CD4-positive, alpha-beta T cell (primary cell): ENCODE results near the gene TENT5C. TPM values are rescaled to one million over a fixed set of nuclear protein-coding genes. Genes with fewer than 3 reads are reported as not detected.
A peak's percentile ranks its signal among the peaks of the same experiment; 100 is the strongest.

Experiments
- ATAC-seq: fragments of 200-7000 bp; cut with Tn5 transposase; one replicate; pipeline ENCODE4 v1.10.0; 2022; ENCODE audit warnings: mild to moderate bottlenecking; ENCODE audit not compliant: poor library complexity
- CTCF ChIA-PET: fragments of 350-600 bp; sonication (Branson Sonifier 250); formaldehyde crosslinking; loops from one replicate; lab custom pipeline; 2021; ENCODE audit warnings: antibody characterized with exemption, inconsistent platforms; lab: Charles Lee
- POLR2A ChIA-PET: fragments of 350-600 bp; sonication (Branson Sonifier 250); formaldehyde crosslinking; loops from one replicate; lab custom pipeline; 2021; ENCODE audit warnings: antibody characterized with exemption, inconsistent platforms; lab: Charles Lee
- DNase-seq, 14 experiments: peaks; one replicate each; pipeline ENCODE4 v3.0.0-alpha.2; 2013 to 2020; ENCODE audit warnings: mixed read lengths in 2 of 14
- H3K27ac ChIP-seq, 2 donors: one replicate each; pipeline versions ENCODE4 v1.5.1 to v1.7.0; 2013; ENCODE audit warnings: low read length in 2 of 2, low read depth in 1 of 2, mild to moderate bottlenecking in 1 of 2
- H3K27me3 ChIP-seq, 2 experiments: 1 replicate in 1 of 2; 2 replicates in 1 of 2; pipeline versions ENCODE4 v1.6.1 to v1.7.0; 2013; ENCODE audit warnings: low read length in 2 of 2, control low read depth in 1 of 2, mild to moderate bottlenecking in 1 of 2, moderate library complexity in 1 of 2; ENCODE audit not compliant: insufficient read depth in 2 of 2, control insufficient read depth in 1 of 2
- H3K36me3 ChIP-seq: one replicate; pipeline ENCODE4 v1.6.1; 2013; ENCODE audit warnings: low read length, control low read depth; ENCODE audit not compliant: insufficient read depth
- H3K4me1 ChIP-seq: one replicate; pipeline ENCODE4 v1.6.1; 2013; ENCODE audit warnings: low read length, control low read depth; ENCODE audit not compliant: insufficient read depth
- H3K4me3 ChIP-seq: one replicate; pipeline ENCODE4 v1.5.1; 2013; ENCODE audit warnings: mild to moderate bottlenecking, low read length, moderate library complexity
- H3K9me3 ChIP-seq, 2 experiments: 1 replicate in 1 of 2; 2 replicates in 1 of 2; pipeline versions ENCODE4 v1.6.1 to v1.7.0; 2013; ENCODE audit warnings: low read length in 2 of 2, mild to moderate bottlenecking in 2 of 2, control low read depth in 1 of 2, moderate library complexity in 1 of 2; ENCODE audit not compliant: control insufficient read depth in 1 of 2, insufficient read depth in 1 of 2
- H3K27ac Mint-ChIP-seq: one replicate; pipeline ENCODE4 v1.8.0; 2020; ENCODE audit warnings: mixed read lengths
- H3K27me3 Mint-ChIP-seq: one replicate; pipeline ENCODE4 v1.8.0; 2021; ENCODE audit warnings: mixed read lengths
- H3K36me3 Mint-ChIP-seq: one replicate; pipeline ENCODE4 v1.8.0; 2021; ENCODE audit warnings: low read depth, mixed read lengths
- H3K4me1 Mint-ChIP-seq: one replicate; pipeline ENCODE4 v1.8.0; 2021; ENCODE audit warnings: low read depth, mixed read lengths
- H3K4me3 Mint-ChIP-seq: one replicate; pipeline ENCODE4 v1.8.0; 2020; ENCODE audit warnings: mild to moderate bottlenecking, mixed read lengths
- H3K9me3 Mint-ChIP-seq: one replicate; pipeline ENCODE4 v1.8.0; 2020; ENCODE audit warnings: mixed read lengths
- CTCF ChIP-seq: fragments of 200-600 bp; IDR thresholded peaks from one replicate; pipeline ENCODE4 v1.8.0; 2022; ENCODE audit warnings: antibody characterized with exemption, mild to moderate bottlenecking
- intact Hi-C, 2 experiments: fragments of 100-400 bp; cut with DNase I in 1 of 2; cut with micrococcal nuclease in 1 of 2; formaldehyde crosslinking; loops; one replicate each; pipeline versions ENCODE4 v1.15.1 to v1.9.0; 2023 to 2025; cut with DNase I, micrococcal nuclease
- total RNA-seq, 174 experiments: library from RNA in 2 of 174; stranded (reverse) in 2 of 174; gene quantifications; one replicate each; pipeline ENCODE4 v1.2.3 and lab custom pipeline; 2021 to 2026

The TENT5C gene
- total RNA-seq, 2 experiments from 2014 or later = 122 to 123 TPM

GRCh38 chr1:117644696-117645311 is 39.0 kb downstream of the TENT5C start:
- peaks cover 16% of the 10 kb centered on the region for H3K27me3 Mint-ChIP-seq
- ATAC-seq (no peak), DNase-seq (peak in 2 of 14 experiments; percentile 43 to 67)
- Histone ChIP-seq H3K4me3 (no peak overlapping the region), H3K27ac (no peak overlapping the region), H3K36me3 (no peaks in the 10 kb centered on the region), H3K27me3 (no peaks in the 10 kb centered on the region), H3K9me3 (no peaks in the 10 kb centered on the region), H3K4me1 (peaks cover 23% of the 10 kb centered on the region)
- H3K4me3 Mint-ChIP-seq = no peak overlapping the region
- TF ChIP-seq CTCF = no peak
- H3K4me1 Mint-ChIP-seq = peaks cover 7% of the 10 kb centered on the region
- H3K27ac Mint-ChIP-seq = no peak overlapping the region
- POLR2A ChIA-PET = interaction anchor here (0.5 to 1.5 kb wide), 2 partner anchors 11 to 20 kb away, joined by 4 to 6 read pairs; no protein-coding TSS in a partner anchor
- intact Hi-C loops = no loop called here
- H3K36me3 Mint-ChIP-seq = no peaks in the 10 kb centered on the region
- CTCF ChIA-PET = no interaction called here
- no peaks in the 10 kb centered on the region for H3K9me3 Mint-ChIP-seq

- Mint-ChIP-seq H3K4me1 (peaks cover 7% of the 10 kb centered on the region), H3K9me3 (no peaks in the 10 kb centered on the region), H3K27me3 (peaks cover 16% of the 10 kb centered on the region), H3K4me3 (no peak overlapping the region), H3K36me3 (no peaks in the 10 kb centered on the region), H3K27ac (no peak overlapping the region)
- H3K27ac ChIP-seq = no peak overlapping the region
- peaks cover 28% of the 10 kb centered on the region for H3K4me1 ChIP-seq
- H3K4me3 ChIP-seq = no peak overlapping the region
- intact Hi-C loops = no loop called here
- H3K9me3 ChIP-seq = no peaks in the 10 kb centered on the region
- no peaks in the 10 kb centered on the region for H3K36me3 ChIP-seq
- no peak for DNase-seq
- POLR2A ChIA-PET = interaction anchor here (1.5 kb wide), 1 partner anchor 11 kb away, joined by 4 read pairs; no protein-coding TSS in a partner anchor
- no peak for ATAC-seq
- H3K27me3 ChIP-seq = no peaks in the 10 kb centered on the region
- TF ChIP-seq CTCF = no peak
- CTCF ChIA-PET = no interaction called here
Measured at GRCh38 chr1:117645343-117645742, 39.5 kb downstream of the TENT5C start.

GRCh38 chr1:117646007-117646811 is 40.4 kb downstream of the TENT5C start:
- Mint-ChIP-seq H3K27ac (no peak overlapping the region), H3K4me3 (no peak overlapping the region), H3K27me3 (peaks cover 22% of the 10 kb centered on the region), H3K4me1 (peaks cover 13% of the 10 kb centered on the region), H3K9me3 (no peaks in the 10 kb centered on the region), H3K36me3 (no peaks in the 10 kb centered on the region)
- Histone ChIP-seq H3K27me3 (no peaks in the 10 kb centered on the region), H3K4me3 (no peak overlapping the region), H3K9me3 (no peaks in the 10 kb centered on the region), H3K27ac (no peak overlapping the region), H3K4me1 (peaks cover 35% of the 10 kb centered on the region), H3K36me3 (no peaks in the 10 kb centered on the region)
- DNase-seq (no peak), ATAC-seq (no peak)
- ChIA-PET POLR2A (no interaction called here), CTCF (no interaction called here)
- no peak for TF ChIP-seq CTCF
- intact Hi-C loops = no loop called here
